Measurements from ENCODE around the gene DTHD1. TPM values are rescaled to one million over a fixed set of nuclear protein-coding genes. Genes with fewer than 3 reads are reported as not detected.

Gene DTHD1
- polyA plus RNA-seq, 3 donors: not detected

GRCh38 chr4:36329228-36329627, 47.8 kb downstream of the DTHD1 start:
- intact Hi-C loops (cut with micrococcal nuclease): loop anchor here in 1 of 2 donors (10.0 kb wide), 1 partner anchor 84 kb away; the partner anchor contains the start of gene ARAP2
- H3K9me3 Mint-ChIP-seq: no peaks in the 10 kb centered on the region

GRCh38 chr4:36330796-36331195, 49.4 kb downstream of the DTHD1 start:
- DNase-seq: peak in 1 of 3 donors; percentile 20

More at GRCh38 chr4:36329228-36329627, 47.8 kb downstream of the DTHD1 start:
- Histone ChIP-seq H3K27ac (ENCODE audit: low read depth in 1 of 2, low read length in 2 of 2) (peak overlapping the region in 1 of 2 donors; percentile 35), H3K4me3 (replicated peaks in 1 of 3; ENCODE audit: low read depth in 2 of 3, low read length in 3 of 3) (no peak overlapping the region), H3K9ac (ENCODE audit: insufficient read depth, low read length, poor library complexity, severe bottlenecking) (no peak overlapping the region), H3K36me3 (replicated peaks in 1 of 2; ENCODE audit: control insufficient read depth in 1 of 2, insufficient read depth in 2 of 2, low read length in 2 of 2) (no peaks in the 10 kb centered on the region), H4K20me1 (ENCODE audit: insufficient read depth, low read length) (no peaks in the 10 kb centered on the region), H3K4me2 (replicated peaks; ENCODE audit: extremely low read depth, low read length, poor library complexity, severe bottlenecking) (no peak overlapping the region), H3K79me2 (ENCODE audit: insufficient read depth, low read length) (no peaks in the 10 kb centered on the region), H2AFZ (ENCODE audit: insufficient read depth, low read depth, low read length, poor library complexity, severe bottlenecking) (no peak overlapping the region), H3K4me1 (ENCODE audit: control insufficient read depth in 1 of 2, insufficient read depth in 2 of 2, low read length in 2 of 2) (peaks cover 47 to 52% of the 10 kb centered on the region in 2 donors), H3K27me3 (ENCODE audit: control insufficient read depth in 2 of 2, insufficient read depth in 2 of 2, low read length in 2 of 2) (no peaks in the 10 kb centered on the region), H3K9me3 (replicated peaks in 1 of 2; ENCODE audit: control insufficient read depth in 1 of 2, insufficient read depth in 1 of 2, low read length in 2 of 2) (no peaks in the 10 kb centered on the region)
- H3K4me3 Mint-ChIP-seq: no peak overlapping the region
- WGBS (ENCODE audit: insufficient coverage): no CpG with 5 or more reads among the region's 2 CpGs
- H3K4me1 Mint-ChIP-seq: peaks cover 53% of the 10 kb centered on the region
- peaks cover 0 to 2% (median 0%) of the 10 kb centered on the region in 3 donors for H3K27me3 Mint-ChIP-seq (ENCODE audit: low read depth in 3 of 3)
- no peak for TF ChIP-seq CTCF (IDR thresholded peaks at IDR 0.05)
- DNase-seq: no peak
- H3K36me3 Mint-ChIP-seq: no peaks in the 10 kb centered on the region
- peak overlapping the region in 1 of 7 donors; percentile 74 for H3K27ac Mint-ChIP-seq

More at GRCh38 chr4:36330796-36331195, 49.4 kb downstream of the DTHD1 start:
- no peaks in the 10 kb centered on the region for H3K9me3 Mint-ChIP-seq
- no peak for TF ChIP-seq CTCF (IDR thresholded peaks at IDR 0.05)
- H3K4me2 ChIP-seq (replicated peaks; ENCODE audit: extremely low read depth, low read length, poor library complexity, severe bottlenecking): no peak overlapping the region
- H3K27ac ChIP-seq (ENCODE audit: low read depth in 1 of 2, low read length in 2 of 2): no peak overlapping the region
- H3K4me3 ChIP-seq (replicated peaks in 1 of 3; ENCODE audit: low read depth in 2 of 3, low read length in 3 of 3): no peak overlapping the region
- H3K4me1 Mint-ChIP-seq: peaks cover 39% of the 10 kb centered on the region
- no peaks in the 10 kb centered on the region for H3K27me3 ChIP-seq (ENCODE audit: control insufficient read depth in 2 of 2, insufficient read depth in 2 of 2, low read length in 2 of 2)
- no peak overlapping the region for H3K4me3 Mint-ChIP-seq
- no peaks in the 10 kb centered on the region for H3K79me2 ChIP-seq (ENCODE audit: insufficient read depth, low read length)
- no peaks in the 10 kb centered on the region for H3K9me3 ChIP-seq (replicated peaks in 1 of 2; ENCODE audit: control insufficient read depth in 1 of 2, insufficient read depth in 1 of 2, low read length in 2 of 2)
- no peak overlapping the region for H2AFZ ChIP-seq (ENCODE audit: insufficient read depth, low read depth, low read length, poor library complexity, severe bottlenecking)
- no peak overlapping the region for H3K9ac ChIP-seq (ENCODE audit: insufficient read depth, low read length, poor library complexity, severe bottlenecking)
- no peaks in the 10 kb centered on the region for H3K36me3 ChIP-seq (replicated peaks in 1 of 2; ENCODE audit: control insufficient read depth in 1 of 2, insufficient read depth in 2 of 2, low read length in 2 of 2)
- whole genome bisulfite sequencing (ENCODE audit: insufficient coverage): no CpG with 5 or more reads among the region's 1 CpG
- H4K20me1 ChIP-seq (ENCODE audit: insufficient read depth, low read length): no peaks in the 10 kb centered on the region
- H3K27ac Mint-ChIP-seq: no peak overlapping the region
- intact Hi-C loops (cut with micrococcal nuclease): no loop called here
- H3K36me3 Mint-ChIP-seq: no peaks in the 10 kb centered on the region
- peaks cover 0 to 2% (median 0%) of the 10 kb centered on the region in 3 donors for H3K27me3 Mint-ChIP-seq (ENCODE audit: low read depth in 3 of 3)
- peaks cover 34 to 36% of the 10 kb centered on the region in 2 donors for H3K4me1 ChIP-seq (ENCODE audit: control insufficient read depth in 1 of 2, insufficient read depth in 2 of 2, low read length in 2 of 2)
